SJCRH30 (cell line): ENCODE results near the gene TTC9. TPM values are rescaled to one million over a fixed set of nuclear protein-coding genes. Genes with fewer than 3 reads are reported as not detected.
"Not testable (repeated sequence)": the region's sequence is repeated elsewhere in the genome, so short reads cannot be mapped to it uniquely, and the experiment has no call there.

Source experiments
- DNase-seq, 2 experiments: peaks; one replicate each; pipeline ENCODE4 v3.0.0-alpha.2; 2015 to 2020
- H3K27ac ChIP-seq: fragments of 250-450 bp; sonication (Bioruptor Pico); 2 replicates; pipeline ENCODE4 v1.5.1; 2020; ENCODE audit warnings: mild to moderate bottlenecking, moderate library complexity
- H3K27me3 ChIP-seq: fragments of 250-450 bp; sonication (Bioruptor Pico); 2 replicates; pipeline ENCODE4 v1.5.1; 2020; ENCODE audit warnings: mild to moderate bottlenecking, moderate library complexity
- H3K36me3 ChIP-seq: fragments of 250-450 bp; sonication (Bioruptor Pico); 2 replicates; pipeline ENCODE4 v1.5.1; 2020; ENCODE audit warnings: mild to moderate bottlenecking, moderate library complexity
- H3K4me1 ChIP-seq: fragments of 250-450 bp; sonication (Bioruptor Pico); 2 replicates; pipeline ENCODE4 v1.5.1; 2020; ENCODE audit warnings: mild to moderate bottlenecking, moderate library complexity
- H3K4me3 ChIP-seq: fragments of 250-450 bp; sonication (Bioruptor Pico); 2 replicates; pipeline ENCODE4 v1.5.1; 2020; ENCODE audit warnings: mild to moderate bottlenecking, moderate library complexity
- H3K9me3 ChIP-seq: fragments of 250-450 bp; sonication (Bioruptor Pico); replicated peaks from 2 replicates; pipeline ENCODE4 v1.5.1; 2020; ENCODE audit warnings: mild to moderate bottlenecking, moderate library complexity
- total RNA-seq: library from RNA; depleted of rRNA; stranded (reverse); fragments of >200 nt; shearing (Covaris generic); gene quantifications from 2 replicates; pipeline ENCODE4 v1.2.3, GENCODE V29; 2014

TTC9 gene
- total RNA-seq, 1 experiment from 2014 or later = 6.4 TPM

- no peak for DNase-seq
- H3K9me3 ChIP-seq = no peaks in the 10 kb centered on the region
- no peaks in the 10 kb centered on the region for H3K4me1 ChIP-seq
- H3K4me3 ChIP-seq = no peak overlapping the region
- H3K36me3 ChIP-seq = no peaks in the 10 kb centered on the region
- no peak overlapping the region for H3K27ac ChIP-seq
- no peaks in the 10 kb centered on the region for H3K27me3 ChIP-seq
Observed at GRCh38 chr14:70680748-70681147, 39.0 kb downstream of the TTC9 start.

- no peaks in the 10 kb centered on the region for H3K9me3 ChIP-seq
- no peak for DNase-seq
- no peaks in the 10 kb centered on the region for H3K36me3 ChIP-seq
- no peaks in the 10 kb centered on the region for H3K4me1 ChIP-seq
- no peak overlapping the region for H3K4me3 ChIP-seq
- no peaks in the 10 kb centered on the region for H3K27me3 ChIP-seq
- no peak overlapping the region for H3K27ac ChIP-seq
Observed at GRCh38 chr14:70683983-70684382, 42.3 kb downstream of the TTC9 start.

- H3K4me3 ChIP-seq = no peak overlapping the region
- no peaks in the 10 kb centered on the region for H3K36me3 ChIP-seq
- H3K27ac ChIP-seq = no peak overlapping the region
- no peaks in the 10 kb centered on the region for H3K4me1 ChIP-seq
- no peaks in the 10 kb centered on the region for H3K27me3 ChIP-seq
- no peaks in the 10 kb centered on the region for H3K9me3 ChIP-seq
- DNase-seq = no peak
Observed at GRCh38 chr14:70685474-70686197, 43.9 kb downstream of the TTC9 start.

GRCh38 chr14:70692210-70692609 lies 50.5 kb downstream of the TTC9 start:
- Histone ChIP-seq H3K4me3 (no peak overlapping the region), H3K27me3 (no peaks in the 10 kb centered on the region), H3K27ac (no peak overlapping the region), H3K4me1 (no peaks in the 10 kb centered on the region), H3K36me3 (no peaks in the 10 kb centered on the region), H3K9me3 (no peaks in the 10 kb centered on the region)
- no peak for DNase-seq

- Histone ChIP-seq H3K9me3 (no peaks in the 10 kb centered on the region), H3K27ac (no peak overlapping the region), H3K36me3 (no peaks in the 10 kb centered on the region), H3K27me3 (no peaks in the 10 kb centered on the region), H3K4me1 (no peaks in the 10 kb centered on the region), H3K4me3 (no peak overlapping the region)
- no peak for DNase-seq
Observed at GRCh38 chr14:70696026-70696425, 54.3 kb downstream of the TTC9 start.

GRCh38 chr14:70697701-70698100 lies 56.0 kb downstream of the TTC9 start:
- H3K27ac ChIP-seq = no peak overlapping the region
- H3K36me3 ChIP-seq = no peaks in the 10 kb centered on the region
- no peak for DNase-seq
- H3K4me3 ChIP-seq = no peak overlapping the region
- H3K27me3 ChIP-seq = no peaks in the 10 kb centered on the region
- no peaks in the 10 kb centered on the region for H3K9me3 ChIP-seq
- no peaks in the 10 kb centered on the region for H3K4me1 ChIP-seq

GRCh38 chr14:70698288-70698687 lies 56.6 kb downstream of the TTC9 start:
- Histone ChIP-seq H3K9me3 (no peaks in the 10 kb centered on the region), H3K4me1 (no peaks in the 10 kb centered on the region), H3K27me3 (no peaks in the 10 kb centered on the region), H3K4me3 (no peak overlapping the region), H3K36me3 (no peaks in the 10 kb centered on the region), H3K27ac (no peak overlapping the region)
- no peak for DNase-seq

GRCh38 chr14:70699646-70700045 lies 57.9 kb downstream of the TTC9 start:
- Histone ChIP-seq H3K4me3 (no peak overlapping the region), H3K4me1 (no peaks in the 10 kb centered on the region), H3K36me3 (no peaks in the 10 kb centered on the region), H3K9me3 (no peaks in the 10 kb centered on the region), H3K27ac (no peak overlapping the region), H3K27me3 (no peaks in the 10 kb centered on the region)
- DNase-seq = no peak

GRCh38 chr14:70700955-70701585 lies 59.4 kb downstream of the TTC9 start:
- H3K9me3 ChIP-seq = no peaks in the 10 kb centered on the region
- no peaks in the 10 kb centered on the region for H3K27me3 ChIP-seq
- no peaks in the 10 kb centered on the region for H3K4me1 ChIP-seq
- no peak overlapping the region for H3K4me3 ChIP-seq
- H3K27ac ChIP-seq = no peak overlapping the region
- H3K36me3 ChIP-seq = no peaks in the 10 kb centered on the region
- no peak for DNase-seq

GRCh38 chr14:70701610-70702009 lies 59.9 kb downstream of the TTC9 start:
- no peaks in the 10 kb centered on the region for H3K36me3 ChIP-seq
- no peaks in the 10 kb centered on the region for H3K4me1 ChIP-seq
- H3K27me3 ChIP-seq = no peaks in the 10 kb centered on the region
- no peak for DNase-seq
- no peaks in the 10 kb centered on the region for H3K9me3 ChIP-seq
- H3K4me3 ChIP-seq = no peak overlapping the region
- no peak overlapping the region for H3K27ac ChIP-seq

- Histone ChIP-seq H3K4me3 (no peak overlapping the region), H3K4me1 (0 out of 2 replicates have a peak, but pooled peaks cover 5% of the 10 kb centered on the region), H3K27me3 (no peaks in the 10 kb centered on the region), H3K36me3 (no peaks in the 10 kb centered on the region), H3K9me3 (no peaks in the 10 kb centered on the region), H3K27ac (no peak overlapping the region)
- no peak for DNase-seq
Observed at GRCh38 chr14:70702161-70702560, 60.4 kb downstream of the TTC9 start.

GRCh38 chr14:70703621-70704168 lies 62.0 kb downstream of the TTC9 start:
- not testable (repeated sequence) for H3K4me3 ChIP-seq, DNase-seq, H3K27ac ChIP-seq, H3K4me1 ChIP-seq, H3K27me3 ChIP-seq, H3K9me3 ChIP-seq, H3K36me3 ChIP-seq

GRCh38 chr14:70704960-70705359 lies 63.2 kb downstream of the TTC9 start:
- Histone ChIP-seq H3K27me3 (no peaks in the 10 kb centered on the region), H3K4me1 (0 out of 2 replicates have a peak, but pooled peaks cover 5% of the 10 kb centered on the region), H3K4me3 (no peak overlapping the region), H3K27ac (no peak overlapping the region), H3K9me3 (no peaks in the 10 kb centered on the region), H3K36me3 (no peaks in the 10 kb centered on the region)
- no peak for DNase-seq

- no peak overlapping the region for H3K27ac ChIP-seq
- H3K4me1 ChIP-seq = 0 out of 2 replicates have a peak, but pooled peaks cover 5% of the 10 kb centered on the region
- no peaks in the 10 kb centered on the region for H3K27me3 ChIP-seq
- no peaks in the 10 kb centered on the region for H3K36me3 ChIP-seq
- no peak for DNase-seq
- H3K9me3 ChIP-seq = no peaks in the 10 kb centered on the region
- no peak overlapping the region for H3K4me3 ChIP-seq
Observed at GRCh38 chr14:70706177-70706576, 64.5 kb downstream of the TTC9 start.

GRCh38 chr14:70707138-70708038 lies 65.7 kb downstream of the TTC9 start:
- Histone ChIP-seq H3K36me3 (no peaks in the 10 kb centered on the region), H3K27ac (no peak overlapping the region), H3K4me3 (no peak overlapping the region), H3K4me1 (0 out of 2 replicates have a peak, but pooled peaks cover 5% of the 10 kb centered on the region), H3K27me3 (no peaks in the 10 kb centered on the region), H3K9me3 (no peaks in the 10 kb centered on the region)
- DNase-seq = peak; percentile 30
